Prostate gland (tissue), 2 donors: Measurements from ENCODE around the gene CIRBP.

Experiments
- POLR2AphosphoS5 ChIP-seq: sonication (generic); formaldehyde crosslinking; IDR thresholded peaks from one replicate; pipeline ENCODE4 v1.6.1; 2017; ENCODE audit warnings: antibody characterized with exemption
- TF ChIP-seq, protein P1 (sequence below), 4 experiments: fragments of 200-600 bp in 2 of 4; fragments of 450-650 bp in 2 of 4; sonication (generic) in 2 of 4; IDR thresholded peaks; 1 replicate in 3 of 4; 2 replicates in 1 of 4; pipeline ENCODE4 v1.5.1; 2016 to 2019; ENCODE audit warnings: antibody characterized with exemption in 4 of 4, mild to moderate bottlenecking in 2 of 4, moderate library complexity in 2 of 4

DNA sequence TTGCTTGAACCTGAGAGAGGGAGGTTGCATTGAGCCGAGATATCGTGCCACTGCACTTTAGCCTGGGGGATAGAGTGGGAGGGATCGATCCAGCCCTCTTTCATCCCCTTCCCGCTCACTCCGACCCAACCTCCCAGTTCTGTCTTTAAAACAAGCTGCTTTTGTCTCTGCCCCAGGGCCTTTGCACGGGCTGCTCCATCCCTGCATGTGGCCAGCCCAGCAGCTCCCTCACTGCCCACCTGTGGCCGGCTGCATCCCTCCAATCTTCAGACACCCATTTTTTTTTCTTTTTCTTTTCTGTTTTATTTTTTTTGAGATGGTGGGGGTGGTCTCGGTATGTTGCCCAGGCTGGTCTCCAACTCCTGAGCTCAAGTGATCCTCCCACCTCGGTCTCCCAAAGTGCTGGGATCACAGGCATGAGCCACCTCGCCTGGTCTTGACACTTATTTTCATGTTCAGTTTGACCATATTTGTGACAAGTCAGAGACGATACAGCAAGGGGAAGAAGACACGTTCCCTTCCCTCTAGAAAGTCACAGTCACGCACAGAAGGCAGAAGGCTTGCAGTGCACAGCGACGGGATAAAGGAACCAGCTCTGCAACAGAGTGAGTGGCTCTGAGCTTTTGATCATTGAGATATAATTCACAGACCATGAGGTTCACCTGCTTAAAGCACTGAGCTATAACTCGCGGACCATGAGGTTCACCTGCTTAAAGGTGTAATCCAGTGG is 48.3 kb downstream of the CIRBP start:
- TF ChIP-seq, protein P1, sequence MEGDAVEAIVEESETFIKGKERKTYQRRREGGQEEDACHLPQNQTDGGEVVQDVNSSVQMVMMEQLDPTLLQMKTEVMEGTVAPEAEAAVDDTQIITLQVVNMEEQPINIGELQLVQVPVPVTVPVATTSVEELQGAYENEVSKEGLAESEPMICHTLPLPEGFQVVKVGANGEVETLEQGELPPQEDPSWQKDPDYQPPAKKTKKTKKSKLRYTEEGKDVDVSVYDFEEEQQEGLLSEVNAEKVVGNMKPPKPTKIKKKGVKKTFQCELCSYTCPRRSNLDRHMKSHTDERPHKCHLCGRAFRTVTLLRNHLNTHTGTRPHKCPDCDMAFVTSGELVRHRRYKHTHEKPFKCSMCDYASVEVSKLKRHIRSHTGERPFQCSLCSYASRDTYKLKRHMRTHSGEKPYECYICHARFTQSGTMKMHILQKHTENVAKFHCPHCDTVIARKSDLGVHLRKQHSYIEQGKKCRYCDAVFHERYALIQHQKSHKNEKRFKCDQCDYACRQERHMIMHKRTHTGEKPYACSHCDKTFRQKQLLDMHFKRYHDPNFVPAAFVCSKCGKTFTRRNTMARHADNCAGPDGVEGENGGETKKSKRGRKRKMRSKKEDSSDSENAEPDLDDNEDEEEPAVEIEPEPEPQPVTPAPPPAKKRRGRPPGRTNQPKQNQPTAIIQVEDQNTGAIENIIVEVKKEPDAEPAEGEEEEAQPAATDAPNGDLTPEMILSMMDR (IDR thresholded peaks at IDR 0.05), result no peak
- TF ChIP-seq POLR2AphosphoS5, result no peak
